Measurements from ENCODE around the gene SLC25A21. TPM values are rescaled to one million over a fixed set of nuclear protein-coding genes. Genes with fewer than 3 reads are reported as not detected.

SLC25A21 gene
- total and polyA plus RNA-seq, 2 of the 13 experiments (the other 11 are each of a cell fraction or from before 2014, with no cell fraction given): 1.9 to 2.9 TPM

DNA sequence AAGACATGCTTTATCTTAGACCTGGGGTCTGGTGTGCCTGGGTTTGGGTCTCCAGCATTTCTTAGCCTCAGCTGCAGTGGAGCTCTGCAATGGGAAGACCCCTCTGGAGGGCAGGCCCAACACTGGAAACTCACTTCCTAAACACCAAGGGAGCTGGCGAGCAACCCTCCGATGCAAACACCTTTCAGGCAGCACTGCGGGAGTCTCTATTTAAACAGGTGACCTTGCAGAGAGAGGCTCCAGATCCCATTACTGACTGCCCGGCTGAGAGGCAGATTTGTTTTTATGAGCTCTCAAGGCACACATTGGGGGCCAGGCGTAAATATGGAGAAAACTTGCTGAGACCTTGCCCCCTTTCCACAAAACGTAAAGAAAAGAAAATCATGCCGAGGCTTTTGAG lies 315.3 kb downstream of the SLC25A21 start (continued):
- TF ChIP-seq HNRNPH1 (optimal IDR thresholded peaks at IDR 0.05; ENCODE audit: low read depth, low read length) (no peak), MYC (CRISPR knock-in tag; IDR thresholded peaks at IDR 0.05; ENCODE audit: borderline replicate concordance) (no peak), FOXM1 (CRISPR knock-in tag; IDR thresholded peaks at IDR 0.05) (no peak), CTCF (CRISPR knock-in tag; IDR thresholded peaks at IDR 0.05) (no peak), DR1 (CRISPR knock-in tag; IDR thresholded peaks at IDR 0.05) (no peak), ARNTL (CRISPR knock-in tag; IDR thresholded peaks at IDR 0.05) (no peak), ZNF747 (CRISPR knock-in tag; IDR thresholded peaks at IDR 0.05; ENCODE audit: borderline replicate concordance) (no peak), TEAD3 (CRISPR knock-in tag; optimal IDR thresholded peaks at IDR 0.05; ENCODE audit: borderline replicate concordance) (no peak), TFE3 (CRISPR knock-in tag; IDR thresholded peaks at IDR 0.05) (no peak)

GRCh38 chr14:36856095-36856878 lies 316.1 kb downstream of the SLC25A21 start:
- H3K4me1 ChIP-seq (ENCODE audit: insufficient read depth, low read length): peaks cover 6% of the 10 kb centered on the region; the same call in 1 of the 2 replicates
- in situ Hi-C loops (cut with HindIII; ENCODE audit: extremely low pct_ligation_motif_present, low pct_unique_long_range_greater_than_20kb): no loop called here
- H3K4me2 ChIP-seq (ENCODE audit: low read depth, low read length): peak overlapping the region; percentile 1; the same call in 1 of the 2 replicates
- H3K4me3 ChIP-seq (replicated peaks in 1 of 3; ENCODE audit: insufficient read depth in 1 of 3, low read depth in 2 of 3, low read length in 3 of 3): no peak overlapping the region
- DNase-seq (ENCODE audit: low spot score): peak; percentile 41
- H3K27ac ChIP-seq (ENCODE audit: extremely low read length, insufficient read depth, low read length): no peak overlapping the region
- intact Hi-C loops (cut with micrococcal nuclease; ENCODE audit: unreplicated experiment): no loop called here
- ChIA-PET CTCF (ENCODE audit: low intra/inter-chr PET ratio, low total read pairs) (no interaction called here), POLR2A (no interaction called here)
- H3K27me3 ChIP-seq (ENCODE audit: control insufficient read depth in 1 of 2, insufficient read depth in 2 of 2, low read length in 2 of 2): no peaks in the 10 kb centered on the region
- no peaks in the 10 kb centered on the region for H3K36me3 ChIP-seq (replicated peaks in 1 of 2; ENCODE audit: control insufficient read depth in 1 of 2, insufficient read depth in 2 of 2, low read length in 2 of 2)
- H2AFZ ChIP-seq (ENCODE audit: low read length): no peak overlapping the region
- ATAC-seq: peak; percentile 71
- 8% methylated on average over 15 of the region's 15 CpGs for WGBS (ENCODE audit: low lambda C conversion rate)
- H3K79me2 ChIP-seq (ENCODE audit: insufficient read depth, low read length): no peaks in the 10 kb centered on the region
- H3K9ac ChIP-seq (ENCODE audit: insufficient read depth, low read depth, low read length): no peak overlapping the region
- H3K9me3 ChIP-seq (ENCODE audit: low read length): no peaks in the 10 kb centered on the region
- FAIRE-seq: no peak
- no TSS peak for BruUV-seq (replicated peaks)
- H4K20me1 ChIP-seq (ENCODE audit: insufficient read depth, low read length): no peaks in the 10 kb centered on the region
- TF ChIP-seq SOX13 (IDR thresholded peaks at IDR 0.05) (no peak), SOX13 (CRISPR knock-in tag; conservative IDR thresholded peaks at IDR 0.05 in 1 of 2, IDR thresholded peaks at IDR 0.05 in 1 of 2) (0 out of 4 replicates have a peak, but pooled peaks of 1 of the 2 experiments have one; percentile 6), TCF12 (IDR thresholded peaks at IDR 0.05) (no peak), TCF12 (CRISPR knock-in tag; IDR thresholded peaks at IDR 0.05) (no peak), TRIM24 (CRISPR knock-in tag; IDR thresholded peaks at IDR 0.05) (0 out of 2 replicates have a peak, but pooled peaks have one; percentile 31), RFXAP (CRISPR knock-in tag; IDR thresholded peaks at IDR 0.05; ENCODE audit: borderline replicate concordance) (peak; percentile 25; the same call in 1 of the 2 replicates), ZNF710 (CRISPR knock-in tag; IDR thresholded peaks at IDR 0.05; ENCODE audit: borderline replicate concordance) (peak; percentile 24; the same call in 1 of the 2 replicates), GABPB1 (CRISPR knock-in tag; IDR thresholded peaks at IDR 0.05) (peak; percentile 26; the same call in 1 of the 2 replicates), NFIB (CRISPR knock-in tag; IDR thresholded peaks at IDR 0.05; ENCODE audit: borderline replicate concordance) (0 out of 2 replicates have a peak, but pooled peaks have one; percentile 78), ZNF263 (CRISPR knock-in tag; IDR thresholded peaks at IDR 0.05) (peak; percentile 30; the same call in 1 of the 2 replicates)
